Frontal cortex (tissue), 4 donors: ENCODE measurements around the gene ECE1. TPM values are rescaled to one million over a fixed set of nuclear protein-coding genes. Genes with fewer than 3 reads are reported as not detected.

Source experiments
- DNase-seq, 2 donors: peaks; one replicate each; pipeline ENCODE4 v3.0.0; 2012; ENCODE audit warnings: low spot score in 2 of 2
- FAIRE-seq: peaks from 2 replicates; lab custom pipeline; 2012; peaks lifted over from hg19 to GRCh38; lab: Jason Lieb, UNC
- total RNA-seq: library from RNA; depleted of rRNA; stranded (reverse); fragments of >200 nt; gene quantifications from one replicate; pipeline ENCODE4 v1.2.3, GENCODE V29; 2014
- donor health status: control.
- donor health status: control.
- donor health status: control.

ECE1 gene
- total RNA-seq: 8.2 TPM

DNA sequence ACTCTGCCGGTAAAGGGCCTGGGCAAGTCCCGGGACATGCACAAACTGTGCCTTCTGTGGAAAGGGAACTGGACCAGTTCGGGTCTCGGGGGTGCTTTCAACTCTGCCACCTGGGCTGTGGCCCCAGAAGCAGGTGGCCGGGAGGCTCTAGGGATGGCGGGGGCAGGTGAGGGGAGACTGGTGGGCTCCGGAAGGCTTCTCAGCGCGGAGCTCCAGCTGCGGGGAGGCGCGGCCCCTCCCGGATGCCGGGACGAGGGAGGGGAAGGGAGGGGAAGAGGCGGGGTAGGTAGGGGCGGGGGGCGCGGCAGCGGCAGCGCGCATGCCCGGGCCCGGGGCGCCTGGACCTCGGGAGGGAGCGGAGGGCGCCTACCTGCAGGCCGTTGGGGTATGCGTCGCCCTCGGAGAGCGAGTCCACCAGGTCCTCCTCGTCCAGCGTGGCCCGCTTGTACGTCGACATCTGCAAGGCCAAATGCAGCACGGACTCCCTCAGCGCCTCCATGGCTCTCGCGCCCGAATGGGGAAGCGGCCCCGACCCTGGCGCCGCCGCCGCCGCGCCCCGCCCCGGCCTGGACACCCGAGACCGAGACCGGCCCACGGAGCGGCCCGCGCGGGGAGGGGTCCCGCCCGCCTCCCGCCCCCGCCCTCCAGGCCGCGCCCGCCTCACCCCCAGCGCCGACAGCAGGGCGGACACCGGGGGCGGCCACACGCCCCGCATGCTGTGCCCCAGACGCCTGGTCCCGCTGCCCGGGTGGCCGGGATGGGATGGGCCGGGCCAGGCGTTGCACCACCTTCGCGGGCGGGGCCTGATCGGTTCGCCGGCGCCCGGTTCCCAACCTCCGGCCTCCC, at the start of gene ECE1:
ECE1 (minus strand) TSS at position 764 of the 846 bp plus-strand sequence; CDS start at position 715, 49 bp downstream.
- no peak for FAIRE-seq

DNA sequence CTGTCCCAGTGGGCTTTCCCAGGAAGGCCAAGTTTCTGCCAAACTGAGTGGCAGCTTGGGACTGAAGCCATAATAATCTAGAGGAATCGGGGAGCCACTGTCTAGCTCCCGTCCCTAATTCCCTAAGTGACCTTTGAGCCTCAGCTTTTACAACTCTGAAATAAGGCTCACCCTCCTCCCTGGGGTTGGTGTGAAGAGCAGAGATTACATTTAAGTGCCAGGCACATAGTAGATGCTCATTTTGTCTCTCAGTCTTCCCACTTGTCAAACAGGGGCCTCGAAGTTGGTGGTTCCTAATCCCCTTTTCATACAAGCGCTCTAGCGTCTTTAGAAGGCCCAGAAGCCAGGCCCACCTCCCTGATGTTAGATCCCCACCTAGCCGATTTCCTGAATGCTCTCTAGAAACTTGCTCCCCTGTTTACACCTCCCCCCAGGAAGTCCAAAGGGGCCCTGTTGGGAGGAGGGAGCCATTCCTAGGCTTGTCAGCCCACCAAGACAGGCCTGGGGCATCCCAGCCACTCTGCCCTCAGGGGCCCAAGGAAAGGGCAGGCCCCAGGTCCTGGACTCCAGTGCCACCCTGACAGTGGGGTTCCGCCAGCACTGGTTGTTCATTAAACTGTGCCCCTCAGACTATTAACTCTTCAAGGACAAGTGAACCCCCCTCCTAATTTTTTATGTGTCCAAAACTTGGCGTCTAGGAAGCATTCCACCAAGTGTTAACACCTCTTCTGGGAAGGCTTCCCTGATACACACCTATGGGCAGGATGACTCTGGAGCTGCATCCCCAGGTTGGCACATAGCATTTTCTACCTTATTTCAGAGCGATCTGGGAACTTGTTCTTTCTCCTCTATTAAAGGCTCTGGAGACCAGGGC, 49.3 kb upstream of the ECE1 start:
- DNase-seq (no peak), FAIRE-seq (no peak)

More for the DNA sequence above, at the start of gene ECE1:
- peak; percentile 48 to 71 for DNase-seq

DNA sequence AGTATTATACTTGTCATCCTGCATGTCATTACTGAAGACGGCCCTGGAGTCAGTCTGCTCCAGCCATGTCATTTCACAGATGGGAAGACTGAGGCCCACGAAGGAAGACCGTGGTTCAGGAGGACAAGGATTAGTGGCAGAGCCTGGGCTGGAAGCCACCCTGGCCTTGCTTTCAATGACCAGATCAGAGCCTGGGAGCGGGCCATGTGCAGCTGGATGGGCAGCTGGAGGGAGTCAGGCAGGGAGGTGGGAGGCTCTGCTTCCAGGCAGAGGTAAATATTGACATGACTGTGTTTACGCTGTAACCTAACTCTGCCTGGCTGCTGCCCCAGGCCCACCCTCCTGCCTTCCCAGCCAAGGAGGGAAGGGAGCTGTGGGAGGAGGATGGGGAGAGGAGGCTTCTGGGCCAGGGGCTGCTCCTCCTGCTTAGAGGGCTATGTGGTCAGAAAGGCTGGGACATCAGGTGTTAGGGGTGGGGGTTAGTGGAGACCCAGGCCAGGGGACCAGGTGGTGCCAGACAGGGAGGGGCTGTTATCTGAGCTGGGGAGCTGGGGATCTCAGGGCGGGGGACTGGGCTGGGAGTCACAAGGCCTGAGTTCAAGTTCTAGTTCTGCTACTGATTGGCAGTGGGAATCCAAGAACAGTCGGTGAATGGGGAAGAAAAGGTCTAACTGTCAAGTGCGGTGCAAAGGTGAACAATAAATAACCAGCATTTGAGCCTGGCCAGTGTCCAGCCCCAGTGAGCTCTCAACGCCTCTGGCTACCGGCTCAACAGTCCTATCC, 48.5 kb upstream of the ECE1 start:
- no peak for FAIRE-seq
- no peak for DNase-seq

DNA sequence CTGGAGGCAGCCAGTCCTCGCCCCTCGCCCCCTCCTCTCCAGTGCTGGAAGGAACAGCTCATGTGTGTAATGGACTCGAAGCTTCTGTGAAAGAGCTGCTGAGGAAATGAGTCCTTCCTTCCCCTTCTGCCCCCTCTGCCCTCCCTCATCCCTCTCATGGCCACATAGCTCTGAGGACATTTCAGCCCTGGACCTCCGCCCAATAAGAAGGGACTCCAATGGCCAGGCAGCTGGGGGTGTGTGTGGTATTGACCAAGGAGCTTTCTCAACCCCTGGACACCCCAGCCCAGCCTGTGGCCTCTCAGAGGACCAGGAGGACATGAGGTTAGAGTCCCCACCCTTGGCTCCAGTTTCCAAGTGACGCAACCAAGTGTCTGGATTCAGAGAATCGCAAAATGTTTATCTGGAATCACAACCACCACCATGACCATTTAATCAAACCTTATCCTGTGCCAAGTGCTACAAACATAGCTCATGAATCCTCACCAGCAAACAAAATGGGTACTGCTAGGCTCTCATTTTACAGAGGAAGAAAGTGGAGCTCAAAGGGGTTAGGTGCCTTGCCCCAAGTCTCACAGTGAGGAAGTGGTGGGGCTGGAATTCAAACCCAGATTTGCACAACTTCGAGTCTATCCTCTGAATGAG, 47.8 kb upstream of the ECE1 start:
- DNase-seq: no peak
- no peak for FAIRE-seq

DNA sequence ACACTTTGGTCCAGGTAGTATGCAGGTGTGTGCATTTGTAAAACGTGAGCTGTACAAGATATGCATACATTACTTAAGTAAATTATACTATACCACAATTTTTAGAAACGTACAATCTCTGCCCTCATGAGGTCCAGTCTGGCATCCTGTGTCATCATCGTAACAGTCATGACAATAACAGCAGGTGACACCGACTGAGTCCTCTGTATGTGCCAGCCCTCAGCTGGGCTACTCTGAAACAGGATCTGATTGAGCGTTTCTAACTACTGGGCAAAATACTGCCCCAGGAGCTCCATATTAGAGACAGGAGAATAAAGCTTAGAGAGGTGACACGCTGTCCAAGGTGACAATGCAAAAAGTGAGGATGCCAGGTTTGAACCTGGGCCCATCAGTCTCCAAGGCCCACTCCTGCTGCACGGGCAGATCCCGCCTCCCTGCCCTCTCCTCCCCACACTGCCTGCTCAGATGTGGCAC, 47.2 kb upstream of the ECE1 start:
- DNase-seq (no peak), FAIRE-seq (no peak)

DNA sequence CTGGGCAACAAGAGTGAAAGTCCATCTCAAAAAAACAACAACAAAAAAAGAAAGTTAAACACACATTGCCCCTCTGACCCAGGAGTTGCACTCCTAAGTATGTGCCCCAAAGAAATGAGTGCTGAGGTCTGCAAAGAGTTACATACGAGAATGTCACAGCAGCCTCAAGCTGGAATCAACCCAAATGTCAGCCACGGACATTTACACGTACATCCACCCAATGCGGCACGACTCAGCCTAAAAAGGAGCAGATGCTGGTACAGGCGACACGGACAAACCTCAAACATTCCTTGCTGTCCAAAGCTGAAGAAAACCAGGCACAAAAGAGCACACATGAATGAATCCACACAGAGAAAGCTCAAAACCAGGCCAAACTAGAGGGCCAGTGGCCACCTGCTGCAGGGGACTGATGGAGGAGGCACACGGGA, 46.8 kb upstream of the ECE1 start:
- no peak for FAIRE-seq
- no peak for DNase-seq

DNA sequence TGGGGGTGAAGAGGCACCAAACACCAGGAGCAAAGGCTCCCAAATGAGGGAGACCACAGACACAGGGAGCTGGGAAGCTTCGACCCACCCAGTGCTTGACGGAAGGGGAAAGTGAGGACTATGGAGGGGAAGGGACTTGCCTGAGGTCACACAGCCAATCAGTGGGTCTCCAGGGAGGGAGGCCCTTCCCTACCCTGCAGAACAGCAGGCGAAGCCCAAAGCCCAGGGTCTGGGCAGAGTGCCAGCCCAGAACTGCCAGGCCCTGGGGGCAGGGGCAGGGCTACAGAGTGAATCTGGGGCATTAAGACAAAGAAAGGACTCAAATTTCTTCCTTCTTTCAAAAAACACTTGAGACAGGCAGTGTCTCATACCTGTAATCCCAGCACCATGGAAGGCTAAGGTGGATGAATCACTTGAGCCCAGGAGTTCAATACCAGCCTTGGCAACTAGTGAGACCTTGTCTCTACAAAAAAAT, 45.5 kb upstream of the ECE1 start:
- FAIRE-seq (no peak), DNase-seq (no peak)

DNA sequence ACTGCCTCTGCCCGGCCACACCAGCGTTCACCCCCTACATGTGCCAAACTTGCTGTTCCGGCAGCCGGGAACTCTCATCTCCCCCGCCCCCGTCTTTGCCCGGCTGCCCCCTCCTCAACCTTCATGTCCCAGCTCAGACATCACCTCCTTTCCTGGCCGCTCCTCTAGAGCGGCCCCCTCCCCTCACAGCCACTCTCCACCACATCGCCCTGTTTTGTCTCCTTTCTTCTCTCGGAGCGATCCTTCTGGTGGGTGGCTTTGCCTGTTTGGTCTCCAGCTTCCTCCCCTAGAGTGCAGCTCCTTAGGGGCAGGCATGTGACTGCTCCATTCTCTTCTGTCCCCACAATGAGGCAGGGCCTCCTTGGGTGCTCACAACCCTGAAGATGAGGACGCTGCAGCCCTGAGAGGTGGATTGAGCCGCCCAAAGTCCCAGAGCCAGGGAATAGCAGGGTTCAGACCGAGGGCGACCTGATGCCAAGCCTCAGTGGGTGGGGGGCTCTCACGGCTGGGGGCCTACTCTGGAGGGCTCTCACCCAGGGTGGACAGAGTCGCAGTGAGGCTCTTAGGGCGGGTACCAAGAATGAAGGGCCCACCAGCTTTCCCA, 44.9 kb upstream of the ECE1 start:
- FAIRE-seq: no peak

DNA sequence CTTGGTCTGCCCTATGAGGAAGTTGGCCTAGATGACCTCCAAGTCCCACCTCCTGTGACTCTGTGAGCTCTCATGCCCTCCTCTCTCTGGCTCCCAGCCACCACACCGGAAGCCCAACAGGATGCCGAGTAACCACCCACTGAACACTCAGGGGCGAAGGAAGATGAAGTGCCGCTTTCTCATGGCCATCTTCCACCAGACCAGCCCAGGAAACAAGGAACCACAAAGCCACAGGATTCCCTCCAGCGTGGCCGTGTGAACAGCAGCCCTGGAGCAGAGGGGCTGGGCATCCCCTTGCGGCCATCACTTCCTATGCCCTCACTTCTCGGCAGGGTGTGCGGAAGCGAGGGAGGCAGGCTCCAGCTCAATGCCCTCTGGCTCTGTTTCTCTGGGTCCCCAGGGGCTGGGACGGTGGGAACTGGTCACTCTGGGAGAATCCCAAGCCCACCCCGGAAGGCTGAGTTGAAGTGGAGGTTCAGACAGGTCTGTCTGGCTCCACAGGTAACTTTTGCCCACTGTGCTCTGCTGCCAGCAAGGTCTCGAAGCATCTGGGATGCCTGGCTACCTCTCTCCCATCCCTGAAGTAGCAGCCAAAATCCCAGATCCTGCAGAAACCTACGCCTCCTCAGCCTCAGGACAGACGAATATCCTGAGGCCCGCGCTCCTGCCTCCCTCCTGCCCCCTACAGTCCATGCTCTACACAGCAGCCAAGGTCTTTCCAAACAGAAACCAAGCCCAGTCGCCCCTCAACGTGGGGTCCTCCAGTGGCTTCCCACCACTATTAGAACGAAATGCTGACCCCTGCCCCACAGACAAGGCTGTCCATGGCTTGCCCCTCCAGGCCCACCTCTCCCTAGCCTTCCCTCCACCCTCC, 44.2 kb upstream of the ECE1 start:
- FAIRE-seq: no peak
- no peak for DNase-seq

More for the DNA sequence above, 44.9 kb upstream of the ECE1 start:
- no peak for DNase-seq

DNA sequence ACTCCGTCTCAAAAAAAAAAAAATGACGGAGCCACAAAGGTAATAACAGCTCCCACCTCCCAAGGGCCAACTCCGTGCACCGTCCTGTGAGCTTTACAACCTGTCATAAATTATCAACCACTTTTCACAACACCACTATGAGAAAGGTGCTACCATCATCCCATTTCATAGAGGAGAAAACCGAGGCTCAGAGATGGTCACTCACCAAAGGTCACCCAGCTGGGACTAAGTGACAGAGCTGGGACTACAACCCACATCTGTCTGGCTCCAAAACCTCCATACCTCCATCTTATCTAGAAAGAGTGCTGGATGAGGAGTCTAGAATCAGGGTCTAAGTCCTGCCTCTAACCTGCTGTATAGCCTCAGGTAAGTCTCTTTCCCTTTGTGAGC, 43.6 kb upstream of the ECE1 start:
- FAIRE-seq (no peak), DNase-seq (no peak)

DNA sequence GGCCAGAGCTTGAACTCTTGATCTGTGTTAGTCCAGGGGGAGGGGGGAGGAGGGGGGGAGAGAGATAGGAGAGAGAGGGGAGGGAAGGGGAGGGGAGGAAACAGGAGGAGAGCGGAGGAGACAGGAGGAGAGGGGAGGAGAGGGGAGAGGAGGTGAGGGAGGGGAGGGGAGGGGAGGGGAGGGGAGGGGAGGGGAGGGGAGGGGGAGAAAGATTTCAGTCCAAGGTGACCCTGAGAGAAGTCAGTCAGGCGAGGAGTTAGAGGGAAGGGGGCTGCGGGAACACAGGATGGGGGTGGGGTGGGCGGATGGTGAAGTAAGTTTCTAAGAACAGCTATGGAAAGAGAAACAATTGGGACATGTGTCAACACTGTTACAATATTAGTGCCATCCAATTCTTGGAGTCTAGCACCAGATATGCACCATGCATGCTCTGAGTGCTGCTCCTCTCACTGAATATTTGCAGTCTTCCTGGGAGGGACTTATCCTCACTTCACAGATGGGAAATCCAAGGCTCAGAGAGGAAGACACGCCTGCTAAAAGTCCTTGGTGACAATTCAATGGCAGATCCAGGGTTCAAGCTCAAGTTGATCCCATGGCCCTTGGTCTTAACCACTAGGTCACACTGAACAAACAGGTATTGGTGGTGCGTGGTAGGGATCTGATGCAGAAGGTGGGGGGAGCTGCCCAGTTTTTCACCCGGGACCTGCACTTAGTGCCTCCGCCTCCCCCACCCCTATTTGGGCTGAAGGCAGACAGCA, 42.5 kb upstream of the ECE1 start:
- FAIRE-seq: no peak
- DNase-seq: no peak

DNA sequence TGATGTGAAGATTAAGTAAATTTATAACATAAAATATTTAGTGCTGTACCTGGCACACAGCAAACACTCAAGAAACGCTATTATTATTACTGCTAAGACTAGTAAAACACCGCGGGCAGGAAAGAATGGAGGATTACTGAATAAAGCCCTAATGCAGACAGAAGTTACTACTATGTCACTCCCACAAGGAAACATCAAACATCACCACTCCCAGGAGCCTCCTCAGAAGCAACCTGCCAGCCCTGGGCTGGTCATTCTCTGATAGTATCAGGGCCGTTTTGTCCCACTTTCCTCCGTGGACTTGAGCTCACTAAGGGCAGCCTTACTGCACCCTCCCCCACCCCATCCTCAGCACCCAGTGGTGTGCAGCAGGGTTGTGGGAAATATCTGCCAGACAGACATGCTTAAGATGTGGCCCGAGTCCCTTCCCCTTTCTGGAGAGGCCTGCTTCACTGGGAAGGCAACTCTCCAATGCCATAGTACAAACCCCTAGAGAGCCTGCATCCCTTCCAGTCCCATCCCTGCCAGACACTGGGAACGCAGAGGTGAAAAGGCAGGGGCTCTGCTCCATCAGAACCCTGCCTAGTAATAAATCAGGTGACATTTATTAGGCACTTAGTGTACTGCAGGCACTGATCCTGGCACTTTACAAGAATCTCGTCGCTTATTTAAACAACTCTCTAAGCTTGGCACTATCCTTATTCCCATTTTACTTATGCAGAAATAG, 41.7 kb upstream of the ECE1 start:
- FAIRE-seq (no peak), DNase-seq (no peak)

DNA sequence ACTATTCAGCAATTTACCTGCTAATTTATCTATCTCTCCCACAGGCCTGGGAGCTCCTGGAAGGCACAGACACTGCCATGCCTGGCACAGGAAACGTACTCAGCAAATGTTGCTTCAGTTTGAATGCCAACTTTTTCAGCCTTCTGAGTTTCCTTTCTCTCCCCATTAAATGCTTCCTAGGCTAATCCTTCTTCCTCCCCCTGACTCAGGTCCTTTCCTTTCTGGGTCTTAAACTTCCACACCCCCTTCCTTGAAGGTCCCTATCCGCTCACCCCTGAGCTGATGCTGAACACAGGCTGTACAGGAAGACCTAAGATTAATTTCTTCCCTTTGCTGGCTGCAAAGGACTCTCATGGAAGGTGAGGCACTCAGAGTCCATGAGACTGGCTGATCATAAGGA, 40.3 kb upstream of the ECE1 start:
- no peak for DNase-seq
- FAIRE-seq: no peak

DNA sequence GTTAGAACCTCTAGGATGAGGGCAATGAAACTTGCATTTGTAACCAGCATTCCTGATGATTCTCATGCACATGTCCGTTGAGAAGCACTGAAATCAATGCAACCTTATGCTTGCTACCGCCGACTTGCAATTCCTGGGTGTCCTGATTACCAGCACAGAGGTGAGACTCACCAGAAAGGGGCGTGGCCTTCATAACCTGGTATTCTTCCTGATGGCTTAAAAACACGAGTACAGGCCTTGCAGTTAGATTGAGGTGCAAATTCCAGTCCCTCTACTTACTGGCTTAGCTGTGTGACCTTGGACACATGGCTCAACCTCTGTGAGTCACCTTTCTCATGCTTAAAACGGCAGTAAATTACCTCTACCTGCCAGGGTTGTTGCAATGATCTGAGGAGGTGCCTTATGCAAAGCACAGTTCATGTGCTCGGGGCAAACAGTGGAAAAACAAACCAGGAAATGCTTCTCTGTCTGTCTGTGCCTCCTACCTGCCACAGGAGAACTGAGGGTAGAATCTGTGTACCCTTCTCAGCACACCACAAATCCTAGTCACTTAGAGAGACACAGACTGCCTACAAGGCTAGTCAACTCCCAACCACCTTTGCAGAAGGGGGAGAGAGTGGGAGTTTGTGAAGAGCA, 39.1 kb upstream of the ECE1 start:
- DNase-seq (no peak), FAIRE-seq (no peak)

DNA sequence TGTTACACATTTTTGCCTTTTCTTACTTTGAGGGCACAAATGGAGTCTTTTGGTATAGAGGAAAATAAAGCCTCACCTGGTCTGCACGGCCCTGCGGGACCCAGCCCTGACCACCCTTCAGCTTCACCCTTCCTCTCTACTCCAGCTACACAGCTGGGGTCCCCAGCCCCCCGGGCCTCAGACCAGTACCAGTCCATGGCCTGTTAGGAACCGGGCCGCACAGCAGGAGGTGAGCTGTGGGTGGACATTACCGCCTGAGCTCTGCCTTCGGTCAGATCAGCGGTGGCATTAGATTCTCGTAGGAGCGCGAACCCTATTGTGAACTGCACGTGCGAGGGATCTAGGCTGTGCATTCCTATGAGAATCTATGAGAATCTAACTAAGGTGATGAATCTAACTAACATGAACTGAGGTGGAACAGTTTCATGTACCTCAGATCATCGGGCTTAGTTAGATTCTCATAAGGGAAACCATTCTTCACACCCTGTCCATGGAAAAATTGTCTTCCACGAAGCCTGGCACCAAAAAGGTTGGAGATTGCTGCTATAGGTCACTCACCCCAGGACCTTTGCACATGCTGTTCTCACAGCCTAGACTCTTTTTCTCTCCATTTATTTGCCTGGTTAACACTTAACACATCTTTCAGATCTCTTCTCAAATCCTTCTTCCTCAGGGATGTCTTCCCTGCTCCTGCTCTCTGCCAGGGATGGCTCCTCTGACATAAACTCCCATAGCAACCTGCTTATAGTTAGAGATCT, 37.5 kb upstream of the ECE1 start:
- no peak for DNase-seq
- no peak for FAIRE-seq
